GM12873 (cell line): ENCODE measurements around the gene SMYD5.

Experiments used
- CTCF ChIP-seq: IDR thresholded peaks from 2 replicates; pipeline ENCODE4 v1.5.1; 2012; ENCODE audit warnings: low read depth, mild to moderate bottlenecking, moderate library complexity, low read length, control low read depth; ENCODE audit not compliant: insufficient read depth; ENCODE audit errors: missing control alignments

SMYD5 gene

GRCh38 chr2:73238149-73238548 lies 24.1 kb downstream of the SMYD5 start:
- no peak for TF ChIP-seq CTCF

GRCh38 chr2:73238976-73239375 lies 24.9 kb downstream of the SMYD5 start:
- no peak for TF ChIP-seq CTCF

GRCh38 chr2:73239776-73240175 lies 25.7 kb downstream of the SMYD5 start:
- no peak for TF ChIP-seq CTCF

- TF ChIP-seq CTCF: no peak
These were observed 30.0 kb downstream of the SMYD5 start for GRCh38 chr2:73243884-73244570.

GRCh38 chr2:73244580-73244979 lies 30.5 kb downstream of the SMYD5 start:
- no peak for TF ChIP-seq CTCF

- TF ChIP-seq CTCF: no peak
These were observed 32.8 kb downstream of the SMYD5 start for GRCh38 chr2:73246850-73247249.

GRCh38 chr2:73249636-73250035 lies 35.6 kb downstream of the SMYD5 start:
- no peak for TF ChIP-seq CTCF
